Loucy (cell line): ENCODE data around the gene TRAFD1.
A peak's percentile ranks its signal among the peaks of the same experiment; 100 is the strongest.

Source experiments
- H2AFZ ChIP-seq: fragments of 200-600 bp; sonication (generic); 2 replicates; pipeline ENCODE4 v1.6.0; 2016; ENCODE audit warnings: antibody characterized with exemption, mild to moderate bottlenecking, low read length, moderate library complexity
- H3F3A ChIP-seq: fragments of 200-600 bp; 2 replicates; pipeline ENCODE4 v1.6.0; 2016; ENCODE audit warnings: antibody characterized with exemption, low read depth, mild to moderate bottlenecking
- H3K27me3 ChIP-seq: fragments of 200-600 bp; sonication (generic); 2 replicates; pipeline ENCODE4 v1.6.1; 2014; ENCODE audit warnings: low read length, mild to moderate bottlenecking; ENCODE audit not compliant: insufficient read depth, poor library complexity, severe bottlenecking
- H3K36me3 ChIP-seq: fragments of 200-600 bp; sonication (generic); 2 replicates; pipeline ENCODE4 v1.6.1; 2016; ENCODE audit warnings: low read length; ENCODE audit not compliant: insufficient read depth
- H3K4me1 ChIP-seq: fragments of 200-600 bp; sonication (generic); 2 replicates; pipeline ENCODE4 v1.5.1; 2014; ENCODE audit warnings: low read length, mild to moderate bottlenecking; ENCODE audit not compliant: insufficient read depth, poor library complexity, severe bottlenecking
- H3K4me2 ChIP-seq: fragments of 200-600 bp; sonication (generic); 2 replicates; pipeline ENCODE4 v1.6.0; 2014; ENCODE audit warnings: antibody characterized with exemption, low read length, low read depth, mild to moderate bottlenecking; ENCODE audit not compliant: poor library complexity, severe bottlenecking
- H3K4me3 ChIP-seq: fragments of 200-600 bp; sonication (generic); 2 replicates; pipeline ENCODE4 v1.5.1; 2014; ENCODE audit warnings: low read length, mild to moderate bottlenecking, mixed read lengths; ENCODE audit not compliant: poor library complexity, severe bottlenecking
- H3K79me2 ChIP-seq: fragments of 200-600 bp; sonication (generic); 2 replicates; pipeline ENCODE4 v1.6.1; 2014; ENCODE audit warnings: low read length; ENCODE audit not compliant: insufficient read depth
- H3K9ac ChIP-seq: fragments of 200-600 bp; sonication (generic); 2 replicates; pipeline ENCODE4 v1.6.0; 2014; ENCODE audit warnings: mild to moderate bottlenecking, low read depth, low read length, moderate library complexity; ENCODE audit not compliant: poor library complexity, severe bottlenecking
- H3K9me2 ChIP-seq: fragments of 200-600 bp; sonication (generic); replicated peaks from 2 replicates; pipeline ENCODE4 v1.6.1; 2016; ENCODE audit warnings: low read depth, low read length, mixed read lengths
- H3K9me3 ChIP-seq: fragments of 200-600 bp; sonication (generic); 2 replicates; pipeline ENCODE4 v1.6.1; 2014; ENCODE audit warnings: mild to moderate bottlenecking, antibody characterized with exemption, low read length, low read depth; ENCODE audit not compliant: insufficient read depth
- H4K20me1 ChIP-seq: fragments of 200-600 bp; sonication (generic); 2 replicates; pipeline ENCODE4 v1.6.0; 2014; ENCODE audit warnings: antibody characterized with exemption, low read length, mild to moderate bottlenecking; ENCODE audit not compliant: insufficient read depth, poor library complexity, severe bottlenecking
- EZH2phosphoT487 ChIP-seq: fragments of 200-600 bp; IDR thresholded peaks from 2 replicates; pipeline ENCODE4 v1.6.1; 2018; ENCODE audit warnings: antibody characterized with exemption, mild to moderate bottlenecking, moderate library complexity, borderline replicate concordance
- TF ChIP-seq, protein P1 (sequence below): fragments of 200-600 bp; sonication (generic); conservative IDR thresholded peaks from 2 replicates; pipeline ENCODE4 v1.5.1; 2014; ENCODE audit warnings: mild to moderate bottlenecking, antibody characterized with exemption, low read length

TRAFD1 gene

DNA sequence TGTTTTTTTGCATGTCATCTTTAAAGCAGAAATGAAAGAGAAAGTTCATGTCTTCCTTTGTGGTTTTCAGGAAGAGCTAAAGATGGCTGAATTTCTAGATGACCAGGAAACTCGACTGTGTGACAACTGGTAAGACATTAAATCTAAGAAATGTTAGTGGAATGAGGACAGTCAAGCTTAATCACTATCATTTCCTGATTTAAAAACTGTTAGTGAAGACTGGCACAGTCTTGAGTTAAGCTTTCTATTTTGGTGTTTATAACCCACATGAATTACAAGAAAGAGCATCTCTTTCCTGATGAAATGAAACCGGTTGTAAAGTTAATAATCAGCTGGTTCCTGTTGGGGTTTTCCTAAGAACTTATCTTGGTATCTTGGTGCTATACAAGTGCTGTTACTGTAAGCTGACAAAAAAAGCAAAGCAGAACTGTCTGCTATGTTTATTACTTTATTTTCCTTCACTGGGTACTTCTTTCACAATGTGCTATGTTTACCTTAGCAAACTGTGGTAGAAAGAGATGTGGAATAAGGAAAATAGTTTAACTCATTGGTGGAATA lies 5.2 kb downstream of the TRAFD1 start:
- 0 out of 2 replicates have a peak, but pooled peaks have one; percentile 5 for TF ChIP-seq EZH2phosphoT487
- TF ChIP-seq, protein P1, sequence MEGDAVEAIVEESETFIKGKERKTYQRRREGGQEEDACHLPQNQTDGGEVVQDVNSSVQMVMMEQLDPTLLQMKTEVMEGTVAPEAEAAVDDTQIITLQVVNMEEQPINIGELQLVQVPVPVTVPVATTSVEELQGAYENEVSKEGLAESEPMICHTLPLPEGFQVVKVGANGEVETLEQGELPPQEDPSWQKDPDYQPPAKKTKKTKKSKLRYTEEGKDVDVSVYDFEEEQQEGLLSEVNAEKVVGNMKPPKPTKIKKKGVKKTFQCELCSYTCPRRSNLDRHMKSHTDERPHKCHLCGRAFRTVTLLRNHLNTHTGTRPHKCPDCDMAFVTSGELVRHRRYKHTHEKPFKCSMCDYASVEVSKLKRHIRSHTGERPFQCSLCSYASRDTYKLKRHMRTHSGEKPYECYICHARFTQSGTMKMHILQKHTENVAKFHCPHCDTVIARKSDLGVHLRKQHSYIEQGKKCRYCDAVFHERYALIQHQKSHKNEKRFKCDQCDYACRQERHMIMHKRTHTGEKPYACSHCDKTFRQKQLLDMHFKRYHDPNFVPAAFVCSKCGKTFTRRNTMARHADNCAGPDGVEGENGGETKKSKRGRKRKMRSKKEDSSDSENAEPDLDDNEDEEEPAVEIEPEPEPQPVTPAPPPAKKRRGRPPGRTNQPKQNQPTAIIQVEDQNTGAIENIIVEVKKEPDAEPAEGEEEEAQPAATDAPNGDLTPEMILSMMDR, result no peak
- Histone ChIP-seq H3K4me2 (peak overlapping the region; percentile 72), H3F3A (peaks cover 9% of the 10 kb centered on the region; the same call in 1 of the 2 replicates), H4K20me1 (peaks cover 33% of the 10 kb centered on the region), H3K27me3 (no peaks in the 10 kb centered on the region), H3K4me1 (peaks cover 40% of the 10 kb centered on the region), H3K9ac (no peak overlapping the region), H3K36me3 (peaks cover 7% of the 10 kb centered on the region; the same call in 1 of the 2 replicates), H3K9me3 (no peaks in the 10 kb centered on the region), H3K4me3 (peak overlapping the region; percentile 37), H3K9me2 (no peaks in the 10 kb centered on the region), H3K79me2 (peaks cover 17% of the 10 kb centered on the region; the same call in 1 of the 2 replicates), H2AFZ (no peak overlapping the region)

DNA sequence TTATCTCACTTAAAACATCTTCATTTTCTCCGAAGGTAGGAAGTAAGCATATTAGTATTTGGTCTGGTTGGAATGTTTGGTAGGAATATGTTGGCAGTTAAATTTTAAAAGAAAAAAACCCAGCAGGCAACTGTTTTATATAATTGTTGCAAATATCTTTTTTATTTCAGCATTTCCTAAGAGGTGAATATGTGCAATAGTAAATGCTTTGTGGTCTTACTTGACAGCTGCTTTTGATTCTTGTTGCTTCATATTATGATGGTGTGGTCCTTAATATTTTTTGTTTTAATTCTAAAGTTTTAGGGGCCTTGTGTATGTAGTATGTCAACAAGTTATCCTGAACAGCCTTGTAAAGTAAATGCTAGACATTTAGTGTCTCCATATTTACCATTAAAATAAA lies 6.3 kb downstream of the TRAFD1 start:
- Histone ChIP-seq H2AFZ (no peak overlapping the region), H3K79me2 (peaks cover 8% of the 10 kb centered on the region; the same call in 1 of the 2 replicates), H3K36me3 (peaks cover 8% of the 10 kb centered on the region; the same call in 1 of the 2 replicates), H3K27me3 (no peaks in the 10 kb centered on the region), H3F3A (peaks cover 9% of the 10 kb centered on the region; the same call in 1 of the 2 replicates), H3K9ac (no peak overlapping the region), H3K9me3 (no peaks in the 10 kb centered on the region), H3K4me2 (peak overlapping the region; percentile 72), H3K4me3 (no peak overlapping the region), H3K9me2 (no peaks in the 10 kb centered on the region), H3K4me1 (peaks cover 31% of the 10 kb centered on the region), H4K20me1 (peaks cover 22% of the 10 kb centered on the region)
- TF ChIP-seq, protein P1, result no peak
- no peak for TF ChIP-seq EZH2phosphoT487

DNA sequence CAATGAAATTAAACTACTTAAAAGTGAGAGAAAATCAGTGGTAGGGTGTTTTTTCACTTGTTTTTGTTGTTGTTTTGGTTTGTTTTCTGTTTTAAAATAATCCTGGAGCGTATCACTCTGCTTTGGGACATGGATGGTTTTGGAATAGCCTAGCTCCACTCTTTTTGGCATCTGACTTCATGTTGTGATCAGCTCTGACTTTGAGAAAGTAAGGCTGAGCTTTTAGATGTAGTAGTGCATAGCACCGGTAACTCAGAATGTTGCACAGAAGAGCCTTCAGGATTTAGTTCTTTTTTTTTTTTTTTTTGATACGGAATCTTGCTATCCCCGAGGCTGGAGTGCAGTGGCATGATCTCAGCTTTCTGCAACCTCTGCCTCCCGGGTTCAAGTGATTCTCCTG lies 8.1 kb downstream of the TRAFD1 start:
- H3F3A ChIP-seq, result peaks cover 9% of the 10 kb centered on the region; the same call in 1 of the 2 replicates
- H3K79me2 ChIP-seq, result no peaks in the 10 kb centered on the region; the same call in 1 of the 2 replicates
- H3K4me1 ChIP-seq, result peaks cover 23% of the 10 kb centered on the region
- H3K27me3 ChIP-seq, result no peaks in the 10 kb centered on the region
- H4K20me1 ChIP-seq, result peaks cover 19% of the 10 kb centered on the region
- TF ChIP-seq EZH2phosphoT487, result no peak
- TF ChIP-seq, protein P1, result no peak
- no peak overlapping the region for H3K4me3 ChIP-seq
- H3K9me2 ChIP-seq, result no peaks in the 10 kb centered on the region
- H3K9me3 ChIP-seq, result no peaks in the 10 kb centered on the region
- no peak overlapping the region for H2AFZ ChIP-seq
- H3K36me3 ChIP-seq, result peaks cover 13% of the 10 kb centered on the region; the same call in 1 of the 2 replicates
- no peak overlapping the region for H3K4me2 ChIP-seq
- H3K9ac ChIP-seq, result no peak overlapping the region
